Activated CD4-positive, alpha-beta memory T cell treated with anti-CD3 and anti-CD28 coated beads, Interleukin-2, amount 10 ng/mL, durations not matched to agents 7 days and 5 days (primary cell): Measurements from ENCODE around the gene KCNMB4. TPM values are rescaled to one million over a fixed set of nuclear protein-coding genes. Genes with fewer than 3 reads are reported as not detected.
"Not testable (repeated sequence)": the region's sequence is repeated elsewhere in the genome, so short reads cannot be mapped to it uniquely, and the experiment has no call there.

Source experiments
- CTCF ChIA-PET: fragments of 350-600 bp; sonication (Branson Sonifier 250); formaldehyde crosslinking; loops from one replicate; lab custom pipeline; 2021; ENCODE audit warnings: antibody characterized with exemption, inconsistent platforms; lab: Charles Lee
- POLR2A ChIA-PET: fragments of 350-600 bp; sonication (Branson Sonifier 250); formaldehyde crosslinking; loops from one replicate; lab custom pipeline; 2021; ENCODE audit warnings: antibody characterized with exemption; lab: Charles Lee
- DNase-seq: peaks from one replicate; pipeline ENCODE4 v3.0.0-alpha.2; 2020
- H3K27ac Mint-ChIP-seq: one replicate; pipeline ENCODE4 v1.8.0; 2021; ENCODE audit warnings: mild to moderate bottlenecking, mixed read lengths
- H3K27me3 Mint-ChIP-seq: one replicate; pipeline ENCODE4 v1.8.0; 2021; ENCODE audit warnings: mixed read lengths
- H3K36me3 Mint-ChIP-seq: one replicate; pipeline ENCODE4 v1.8.0; 2021; ENCODE audit warnings: low read depth, mixed read lengths
- H3K4me1 Mint-ChIP-seq: one replicate; pipeline ENCODE4 v1.8.0; 2021; ENCODE audit warnings: mixed read lengths
- H3K4me3 Mint-ChIP-seq: one replicate; pipeline ENCODE4 v1.8.0; 2021; ENCODE audit warnings: mild to moderate bottlenecking, mixed read lengths
- H3K9me3 Mint-ChIP-seq: one replicate; pipeline ENCODE4 v1.8.0; 2021; ENCODE audit warnings: mixed read lengths
- total RNA-seq, 2 experiments: library from RNA; stranded (reverse); gene quantifications; one replicate each; pipeline ENCODE4 v1.2.3, GENCODE V29; 2021

Gene KCNMB4
- total RNA-seq, 2 experiments from 2014 or later = 0.23 to 0.33 TPM

DNA sequence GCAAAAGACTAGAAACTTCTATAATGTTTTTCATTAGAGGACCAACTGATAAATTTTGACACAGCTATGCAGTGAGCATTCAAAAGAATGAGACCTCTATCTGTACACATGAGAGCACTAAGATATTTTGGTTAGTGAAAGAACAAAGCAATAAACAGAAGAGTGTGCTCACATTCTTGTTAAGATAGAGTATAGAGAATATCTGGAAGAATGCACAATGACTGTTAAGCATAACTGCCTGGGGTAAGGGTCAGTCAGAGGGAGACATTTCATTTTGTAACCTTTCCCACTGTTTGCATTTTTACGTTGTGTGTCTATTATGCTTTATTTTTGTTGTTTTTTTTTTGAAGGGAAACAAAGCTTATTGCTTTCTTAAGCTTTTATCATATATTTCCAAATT is 20.7 kb downstream of the KCNMB4 start:
- ChIA-PET CTCF (no interaction called here), POLR2A (no interaction called here)
- no peaks in the 10 kb centered on the region for H3K9me3 Mint-ChIP-seq
- H3K4me3 Mint-ChIP-seq = no peak overlapping the region
- H3K27ac Mint-ChIP-seq = no peak overlapping the region
- H3K4me1 Mint-ChIP-seq = no peaks in the 10 kb centered on the region
- H3K36me3 Mint-ChIP-seq = no peaks in the 10 kb centered on the region
- H3K27me3 Mint-ChIP-seq = no peaks in the 10 kb centered on the region
- no peak for DNase-seq

DNA sequence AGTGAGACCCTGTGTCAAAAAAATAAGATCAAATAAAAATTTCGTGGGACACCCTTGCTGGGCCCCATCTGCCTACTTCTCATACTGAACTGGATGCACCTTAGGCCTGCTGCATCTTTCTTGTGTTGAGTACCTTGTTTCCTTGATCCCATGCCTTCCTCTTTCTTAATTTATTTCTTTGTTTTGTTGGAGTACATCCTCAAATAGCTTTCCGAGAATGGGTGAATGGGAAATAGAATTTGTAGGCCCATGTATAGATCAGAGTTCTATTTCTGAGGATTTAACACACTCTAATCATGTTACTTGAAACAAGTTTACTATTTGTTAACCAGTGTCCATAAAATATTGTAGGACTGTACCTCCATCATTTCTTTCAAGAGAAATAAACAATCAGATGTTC is 23.6 kb downstream of the KCNMB4 start:
- H3K4me3 Mint-ChIP-seq = no peak overlapping the region
- no peaks in the 10 kb centered on the region for H3K36me3 Mint-ChIP-seq
- CTCF ChIA-PET = no interaction called here
- POLR2A ChIA-PET = no interaction called here
- H3K27ac Mint-ChIP-seq = no peak overlapping the region
- no peaks in the 10 kb centered on the region for H3K27me3 Mint-ChIP-seq
- H3K9me3 Mint-ChIP-seq = no peaks in the 10 kb centered on the region
- H3K4me1 Mint-ChIP-seq = no peaks in the 10 kb centered on the region
- no peak for DNase-seq

DNA sequence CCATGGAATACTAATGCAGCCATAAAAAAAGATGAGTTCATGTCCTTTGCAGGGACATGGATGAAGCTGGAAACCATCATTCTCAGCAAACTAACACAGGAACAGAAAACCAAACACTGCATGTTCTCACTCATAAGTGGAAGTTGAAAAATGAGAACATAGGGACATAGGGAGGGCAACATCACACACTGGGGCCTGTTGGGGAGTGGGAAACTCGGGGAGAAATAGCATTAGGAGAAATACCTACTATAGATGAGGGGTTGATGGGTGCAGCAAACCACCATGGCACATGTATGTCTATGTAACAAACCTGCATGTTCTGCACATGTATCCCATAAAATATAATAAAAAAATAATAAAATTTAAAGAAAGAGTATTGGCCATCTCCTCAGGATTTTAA is 26.5 kb downstream of the KCNMB4 start:
- H3K4me1 Mint-ChIP-seq, DNase-seq, H3K27me3 Mint-ChIP-seq, H3K27ac Mint-ChIP-seq, CTCF ChIA-PET, H3K4me3 Mint-ChIP-seq, POLR2A ChIA-PET, H3K9me3 Mint-ChIP-seq, H3K36me3 Mint-ChIP-seq: not testable (repeated sequence)

DNA sequence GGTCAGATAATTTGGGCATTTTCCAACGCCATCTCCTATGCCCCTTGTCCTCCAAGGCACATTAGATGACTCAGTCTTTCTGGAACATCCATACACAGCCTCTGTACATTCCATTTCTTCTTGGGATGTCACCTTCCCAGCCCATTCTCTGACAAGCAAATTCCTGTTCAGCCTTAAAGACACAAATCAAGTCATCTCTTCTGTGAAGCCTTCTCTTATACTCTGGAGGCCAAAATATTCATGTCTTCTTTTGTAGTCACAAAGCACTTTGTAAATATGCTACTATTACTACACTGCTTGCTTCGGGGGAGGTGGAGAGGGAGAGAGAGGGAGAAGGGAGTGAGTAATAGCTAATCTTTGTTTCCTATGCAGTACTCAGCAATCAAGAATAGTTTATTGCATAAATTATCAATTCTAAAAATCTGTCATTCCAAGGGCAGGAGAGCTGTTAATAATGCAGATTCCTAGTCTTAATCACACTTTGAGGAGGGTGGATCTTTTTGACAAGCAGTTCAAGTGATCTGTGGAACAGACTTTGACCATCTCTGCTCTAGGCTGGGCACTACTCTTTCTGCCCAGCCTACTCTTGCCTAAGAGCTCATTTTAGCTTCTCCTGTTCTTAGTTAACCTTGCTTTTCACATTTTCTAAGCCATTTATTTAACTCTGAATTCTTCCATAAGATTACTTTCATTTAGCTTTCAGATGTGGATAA is 27.9 kb downstream of the KCNMB4 start:
- no peak overlapping the region for H3K4me3 Mint-ChIP-seq
- POLR2A ChIA-PET = no interaction called here
- CTCF ChIA-PET = no interaction called here

DNA sequence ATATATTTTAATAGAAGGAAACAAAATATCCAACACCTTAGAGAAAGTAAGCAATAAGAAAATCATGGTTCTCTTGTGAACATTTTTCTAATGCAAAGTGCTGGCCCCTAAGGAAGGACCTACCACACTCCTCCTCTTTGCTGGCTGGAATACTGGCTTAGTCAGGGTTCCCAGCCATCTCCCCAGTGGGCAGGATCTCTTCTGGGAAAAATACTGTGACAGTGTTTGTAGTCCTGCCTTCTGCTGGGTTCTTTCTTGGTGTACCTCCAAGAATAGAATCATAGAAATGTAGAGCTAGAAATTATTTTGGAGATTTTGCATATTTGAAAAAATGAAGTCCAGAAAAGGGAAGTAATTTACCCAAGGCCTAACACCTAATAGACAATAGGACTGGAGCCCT is 31.9 kb downstream of the KCNMB4 start:
- no peaks in the 10 kb centered on the region for H3K27me3 Mint-ChIP-seq
- POLR2A ChIA-PET = no interaction called here

More for the DNA sequence above, 27.9 kb downstream of the KCNMB4 start:
- Mint-ChIP-seq H3K27ac (no peak overlapping the region), H3K9me3 (no peaks in the 10 kb centered on the region), H3K27me3 (no peaks in the 10 kb centered on the region), H3K36me3 (no peaks in the 10 kb centered on the region), H3K4me1 (no peaks in the 10 kb centered on the region)
- no peak for DNase-seq

DNA sequence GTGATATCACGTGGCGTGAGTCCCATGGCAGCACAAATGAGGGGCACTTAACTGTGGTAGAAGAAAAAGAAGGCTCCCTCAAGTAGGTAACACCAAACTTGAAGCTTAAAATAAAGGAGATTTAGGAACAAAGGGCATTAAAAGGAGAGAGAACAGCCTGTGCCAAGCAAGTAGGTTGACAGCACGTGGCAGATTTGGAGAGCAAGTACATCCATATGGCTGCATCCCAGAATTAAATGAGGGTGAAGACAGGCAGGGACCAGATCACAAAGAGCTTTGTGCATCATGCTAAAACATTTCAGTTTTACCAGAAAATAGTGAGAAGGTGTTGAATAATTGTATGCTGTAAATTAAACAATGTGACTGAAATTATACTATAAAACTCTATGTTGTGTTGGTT is 32.8 kb downstream of the KCNMB4 start:
- no peaks in the 10 kb centered on the region for H3K27me3 Mint-ChIP-seq
- no peaks in the 10 kb centered on the region for H3K9me3 Mint-ChIP-seq
- H3K4me3 Mint-ChIP-seq = no peak overlapping the region
- ChIA-PET POLR2A (no interaction called here), CTCF (no interaction called here)
- no peak overlapping the region for H3K27ac Mint-ChIP-seq
- H3K4me1 Mint-ChIP-seq = no peaks in the 10 kb centered on the region
- no peaks in the 10 kb centered on the region for H3K36me3 Mint-ChIP-seq
- DNase-seq = no peak

More for the DNA sequence above, 31.9 kb downstream of the KCNMB4 start:
- DNase-seq = no peak
- CTCF ChIA-PET = no interaction called here
- no peaks in the 10 kb centered on the region for H3K9me3 Mint-ChIP-seq
- no peaks in the 10 kb centered on the region for H3K4me1 Mint-ChIP-seq
- H3K4me3 Mint-ChIP-seq = no peak overlapping the region
- H3K27ac Mint-ChIP-seq = no peak overlapping the region
- H3K36me3 Mint-ChIP-seq = no peaks in the 10 kb centered on the region

DNA sequence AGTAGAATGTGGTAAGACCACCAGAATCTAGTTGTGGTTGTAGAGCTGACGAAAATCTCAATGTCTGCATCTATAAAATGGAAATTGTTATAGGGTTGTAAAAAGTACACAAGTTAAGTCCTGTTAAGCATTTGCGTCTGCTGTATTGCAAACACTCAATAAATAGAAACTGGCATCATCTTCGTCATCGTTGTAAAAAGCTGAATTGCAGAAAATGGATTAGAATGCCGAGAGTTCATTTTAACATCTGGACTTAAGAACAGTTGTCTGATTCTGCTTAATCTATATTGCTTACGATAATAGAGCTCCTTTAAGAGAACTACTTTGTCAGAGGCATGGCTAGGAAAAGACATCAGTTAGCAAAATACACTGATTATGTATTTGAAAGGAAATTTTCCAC is 33.2 kb downstream of the KCNMB4 start:
- DNase-seq = no peak
- Mint-ChIP-seq H3K36me3 (no peaks in the 10 kb centered on the region), H3K27ac (no peak overlapping the region), H3K27me3 (no peaks in the 10 kb centered on the region), H3K4me1 (no peaks in the 10 kb centered on the region), H3K4me3 (no peak overlapping the region), H3K9me3 (no peaks in the 10 kb centered on the region)
- CTCF ChIA-PET = no interaction called here
- POLR2A ChIA-PET = no interaction called here

DNA sequence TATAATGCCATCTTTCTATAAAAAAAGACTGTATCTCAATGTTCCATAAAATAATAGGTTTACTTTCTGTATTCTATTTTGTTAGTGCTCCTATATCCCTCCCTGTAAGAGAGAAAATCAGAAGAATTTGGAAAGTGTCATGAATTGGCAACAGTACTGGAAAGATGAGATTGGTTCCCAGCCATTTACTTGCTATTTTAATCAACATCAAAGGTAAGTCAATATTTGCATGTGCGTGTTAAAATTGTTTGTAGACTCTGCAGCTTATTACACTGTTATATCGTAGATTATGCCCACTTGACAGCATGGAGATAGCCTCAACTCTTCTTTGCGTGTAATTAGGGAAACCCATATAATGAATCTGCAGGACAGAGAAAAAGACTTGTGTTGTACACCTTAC is 34.0 kb downstream of the KCNMB4 start:
- H3K27me3 Mint-ChIP-seq = no peaks in the 10 kb centered on the region
- H3K9me3 Mint-ChIP-seq = no peaks in the 10 kb centered on the region
- ChIA-PET CTCF (no interaction called here), POLR2A (interaction anchor here (0.8 kb wide), 1 partner anchor 16 kb away, joined by 3 read pairs; no protein-coding TSS in a partner anchor)
- no peaks in the 10 kb centered on the region for H3K4me1 Mint-ChIP-seq
- no peak overlapping the region for H3K27ac Mint-ChIP-seq
- no peaks in the 10 kb centered on the region for H3K36me3 Mint-ChIP-seq
- DNase-seq = no peak
- H3K4me3 Mint-ChIP-seq = no peak overlapping the region

DNA sequence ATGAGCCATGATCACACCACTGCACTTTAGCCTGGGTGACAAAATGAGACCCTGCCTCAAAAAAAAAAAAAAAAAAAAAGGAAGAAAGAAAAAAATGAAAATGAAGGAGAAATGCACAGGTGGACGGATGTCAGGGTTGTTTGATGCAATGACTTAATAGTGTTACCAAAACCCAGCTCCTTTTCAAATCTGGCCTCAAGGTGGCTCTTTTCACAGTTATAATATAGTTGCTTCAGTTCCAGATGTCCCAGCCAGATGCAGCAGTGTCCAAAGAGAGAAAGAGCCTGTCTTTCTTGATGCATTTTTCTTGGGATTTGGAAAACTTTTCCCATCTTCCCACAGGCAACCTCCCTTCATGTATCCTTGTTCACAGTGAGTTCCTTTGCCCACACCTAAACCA is 36.5 kb downstream of the KCNMB4 start:
- CTCF ChIA-PET = interaction anchor here (0.7 kb wide), 1 partner anchor 468 kb away, joined by 3 read pairs; no protein-coding TSS in a partner anchor
- Mint-ChIP-seq H3K9me3 (no peaks in the 10 kb centered on the region), H3K27me3 (no peaks in the 10 kb centered on the region), H3K27ac (no peak overlapping the region), H3K4me3 (no peak overlapping the region), H3K4me1 (no peaks in the 10 kb centered on the region), H3K36me3 (no peaks in the 10 kb centered on the region)
- DNase-seq = no peak
- POLR2A ChIA-PET = no interaction called here

DNA sequence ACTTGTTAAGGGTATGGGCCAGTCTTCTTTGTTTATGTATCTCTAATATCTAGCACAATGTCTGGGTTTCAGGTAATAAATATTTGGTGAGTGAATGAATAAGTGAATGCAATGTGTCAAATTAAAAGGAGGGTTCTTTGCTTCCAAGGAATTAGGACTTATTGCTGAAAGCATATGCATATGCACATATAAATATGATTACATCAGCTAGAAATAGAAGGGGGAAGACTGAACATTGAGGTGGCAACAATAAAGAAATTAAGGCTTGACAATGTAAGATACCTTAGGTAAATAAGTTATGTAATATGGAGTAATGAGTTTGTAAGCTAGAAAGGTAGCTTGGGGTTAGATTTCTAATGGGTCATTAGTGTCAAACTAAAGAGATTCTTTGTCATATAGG is 37.7 kb downstream of the KCNMB4 start:
- no peak for DNase-seq

DNA sequence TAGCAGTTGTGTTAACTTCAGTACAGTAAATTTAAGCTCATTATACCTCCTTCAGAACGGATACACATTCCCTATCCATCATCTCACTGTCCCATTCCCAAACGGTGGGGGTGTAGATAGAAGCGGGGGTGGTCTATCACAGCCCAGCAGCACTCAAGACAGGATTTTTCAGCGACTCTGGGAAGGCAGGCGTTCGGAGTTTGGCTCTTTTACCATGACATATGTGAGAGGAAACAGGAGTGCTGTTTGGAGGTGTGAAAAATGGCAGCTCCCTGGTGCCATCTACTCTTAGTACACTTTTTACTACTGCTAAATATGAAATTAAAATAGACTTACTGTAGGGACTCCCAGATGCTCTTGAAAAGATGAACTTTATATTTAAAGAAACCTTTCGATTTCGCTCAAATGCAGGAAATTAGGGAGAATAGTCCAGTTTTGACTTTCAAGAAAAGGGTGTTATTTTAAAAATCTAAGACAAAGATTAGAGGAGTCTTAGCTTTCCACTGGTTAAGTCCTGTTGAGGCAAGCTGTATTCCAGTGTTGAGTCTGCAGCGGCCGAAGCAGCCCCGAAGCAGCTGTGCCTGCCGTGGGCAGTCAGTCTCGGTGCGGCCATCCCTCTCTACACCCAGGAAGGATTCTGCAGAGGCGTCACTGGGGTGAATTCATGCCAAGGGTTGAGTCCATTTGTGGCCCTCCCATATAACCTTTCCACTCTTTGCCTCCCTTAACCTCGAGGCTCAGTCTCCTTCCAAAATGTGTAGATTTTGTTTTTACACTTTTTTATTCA is 42.1 kb downstream of the KCNMB4 start:
- POLR2A ChIA-PET = no interaction called here
- Mint-ChIP-seq H3K4me3 (no peak overlapping the region), H3K9me3 (no peaks in the 10 kb centered on the region), H3K27me3 (no peaks in the 10 kb centered on the region), H3K36me3 (no peaks in the 10 kb centered on the region), H3K4me1 (no peaks in the 10 kb centered on the region), H3K27ac (no peak overlapping the region)
- DNase-seq = no peak
- CTCF ChIA-PET = no interaction called here

More for the DNA sequence above, 37.7 kb downstream of the KCNMB4 start:
- ChIA-PET POLR2A (no interaction called here), CTCF (no interaction called here)
- Mint-ChIP-seq H3K27ac (no peak overlapping the region), H3K27me3 (no peaks in the 10 kb centered on the region), H3K36me3 (no peaks in the 10 kb centered on the region), H3K9me3 (no peaks in the 10 kb centered on the region), H3K4me3 (no peak overlapping the region), H3K4me1 (no peaks in the 10 kb centered on the region)

DNA sequence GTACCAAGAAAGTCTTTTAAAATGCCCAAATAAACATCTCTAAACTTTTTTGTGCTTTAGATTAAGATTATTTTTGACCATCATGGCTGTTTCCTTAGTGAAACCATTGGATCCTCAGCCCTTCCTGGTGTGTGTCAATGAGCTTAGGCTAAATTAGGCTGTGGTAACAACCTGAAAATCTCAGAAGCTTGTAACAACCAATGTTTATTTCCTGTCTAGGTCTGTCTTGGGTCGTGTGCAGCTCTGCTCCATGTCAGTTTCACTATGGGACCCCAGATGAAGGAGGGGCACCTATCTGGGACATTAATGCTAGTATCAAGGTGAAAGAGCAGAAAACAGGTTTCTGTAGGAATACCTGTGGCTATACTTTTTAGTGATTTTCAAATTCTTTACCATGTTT is 49.9 kb downstream of the KCNMB4 start:
- Mint-ChIP-seq H3K36me3 (no peaks in the 10 kb centered on the region), H3K27ac (no peak overlapping the region), H3K4me3 (no peak overlapping the region), H3K9me3 (no peaks in the 10 kb centered on the region), H3K4me1 (peaks cover 8% of the 10 kb centered on the region), H3K27me3 (no peaks in the 10 kb centered on the region)
- DNase-seq = no peak
- CTCF ChIA-PET = no interaction called here
- POLR2A ChIA-PET = interaction anchor here (0.8 kb wide), 1 partner anchor 16 kb away, joined by 3 read pairs; no protein-coding TSS in a partner anchor

DNA sequence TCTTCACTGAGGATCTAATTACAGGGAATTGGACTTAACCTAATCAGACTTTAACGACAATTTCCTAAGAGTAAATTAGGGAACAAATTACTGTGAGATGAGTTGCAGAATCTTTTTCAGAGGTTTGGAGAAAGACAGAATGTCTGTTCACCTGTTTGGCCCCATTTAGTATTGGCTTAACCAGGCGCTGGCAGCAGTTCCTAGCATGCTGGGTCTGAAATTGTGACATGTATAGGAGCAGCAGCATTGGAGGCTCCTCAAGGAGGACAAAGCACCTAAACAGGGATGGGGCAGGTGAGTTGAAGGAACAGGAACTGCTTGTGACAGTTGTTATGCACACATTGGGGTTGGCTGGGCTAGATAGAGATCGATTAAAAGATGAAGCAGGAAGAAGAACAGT is 51.0 kb downstream of the KCNMB4 start:
- ChIA-PET CTCF (interaction anchor here (0.6 kb wide), 1 partner anchor 135 kb away, joined by 3 read pairs; no protein-coding TSS in a partner anchor), POLR2A (no interaction called here)
- Mint-ChIP-seq H3K4me1 (peaks cover 8% of the 10 kb centered on the region), H3K4me3 (no peak overlapping the region), H3K9me3 (no peaks in the 10 kb centered on the region), H3K36me3 (no peaks in the 10 kb centered on the region), H3K27me3 (no peaks in the 10 kb centered on the region), H3K27ac (no peak overlapping the region)
- no peak for DNase-seq
